Measurements from ENCODE around the gene PLPP7. TPM values are rescaled to one million over a fixed set of nuclear protein-coding genes. Genes with fewer than 3 reads are reported as not detected.

PLPP7 gene
- total and polyA plus RNA-seq, 3 experiments from 2014 or later: not detected

Other genes with a start within 250 kb of the PLPP7 start
- under 1 TPM; 0.27 to 0.48 TPM for gene AIF1L, start 193.2 kb upstream of the PLPP7 start, total RNA-seq
- not detected for gene AIF1L, start 193.2 kb upstream of the PLPP7 start, polyA plus RNA-seq
- 10 to 100 TPM; 69.2 to 69.5 TPM for gene NUP214, start 164.1 kb upstream of the PLPP7 start, total RNA-seq
- gene NUP214, start 164.1 kb upstream of the PLPP7 start, polyA plus RNA-seq: 21.3 TPM
- gene FAM78A, start 13.2 kb upstream of the PLPP7 start, total RNA-seq: 10 to 100 TPM; 43.6 to 44.4 TPM
- gene FAM78A, start 13.2 kb upstream of the PLPP7 start, polyA plus RNA-seq: 27.6 TPM
- gene PRRC2B, start 104.4 kb downstream of the PLPP7 start, total RNA-seq: 100 to 1,000 TPM; 146 TPM
- 42.1 TPM for gene PRRC2B, start 104.4 kb downstream of the PLPP7 start, polyA plus RNA-seq
- 10 to 100 TPM; 31.6 to 35.3 TPM for gene POMT1, start 213.2 kb downstream of the PLPP7 start, total RNA-seq
- 18.4 TPM for gene POMT1, start 213.2 kb downstream of the PLPP7 start, polyA plus RNA-seq
- 10 to 100 TPM; 22.2 to 23.1 TPM for gene UCK1, start 241.5 kb downstream of the PLPP7 start, total RNA-seq
- gene UCK1, start 241.5 kb downstream of the PLPP7 start, polyA plus RNA-seq: 34.4 TPM